GM18870 (cell line): ENCODE data around the gene FDXACB1.
"Not testable (repeated sequence)": the region's sequence is repeated elsewhere in the genome, so short reads cannot be mapped to it uniquely, and the experiment has no call there.

Source experiments
- ATAC-seq: cut with Tn5 transposase; IDR thresholded peaks from one replicate; pipeline ENCODE4 v1.9.1; 2021; ENCODE audit warnings: moderate library complexity; ENCODE audit not compliant: unreplicated experiment

FDXACB1 gene

DNA sequence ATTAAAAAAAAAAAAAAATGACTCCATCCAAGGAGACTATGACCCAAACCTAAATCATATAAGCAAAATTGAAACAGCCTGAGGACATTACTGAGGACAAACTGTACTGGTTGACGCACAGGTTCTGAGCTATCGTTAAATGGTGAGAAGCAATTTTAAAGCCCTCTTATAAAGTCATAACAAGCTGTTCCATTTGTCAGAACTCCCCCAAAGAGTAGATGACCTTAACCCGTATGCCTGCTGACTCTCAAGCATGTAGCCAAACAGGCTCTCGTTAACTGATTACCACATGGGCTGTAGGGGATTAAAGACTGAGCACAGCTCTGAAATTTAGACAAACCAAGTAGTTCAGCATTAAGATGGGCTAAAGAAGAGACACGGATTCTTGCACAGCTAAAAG lies 30.4 kb upstream of the FDXACB1 start:
- no peak for ATAC-seq

DNA sequence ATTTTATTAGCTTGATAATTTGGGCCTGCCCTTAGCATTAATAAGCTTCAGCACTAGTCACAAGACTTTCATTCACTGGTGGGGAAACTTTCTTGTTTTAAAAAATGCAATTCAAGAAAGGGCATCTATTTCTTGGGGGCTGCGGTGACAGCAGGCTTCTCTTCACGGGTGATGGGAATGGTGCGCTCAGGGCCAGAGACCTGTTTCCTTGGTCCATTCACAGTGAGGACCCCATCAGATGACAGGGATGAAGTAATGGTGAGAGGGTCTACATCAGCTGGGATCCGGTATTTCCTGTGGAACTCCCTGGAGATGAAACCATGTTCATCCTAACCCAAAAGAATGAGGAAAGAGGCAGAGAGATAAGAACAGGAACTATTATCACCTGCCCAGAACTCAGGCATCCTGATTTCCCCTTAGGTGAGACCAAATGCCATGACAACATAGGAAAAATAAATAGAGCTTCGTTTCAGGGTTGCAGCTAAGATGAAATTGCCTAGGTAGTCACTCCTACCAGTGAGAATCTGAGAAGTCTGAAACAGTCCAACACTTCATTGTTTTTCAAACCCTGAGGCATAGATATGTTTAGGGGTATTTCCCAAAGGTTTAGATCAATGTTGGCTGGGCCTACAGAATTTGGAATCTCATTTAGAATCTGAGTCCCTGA lies 29.8 kb upstream of the FDXACB1 start:
- no peak for ATAC-seq

DNA sequence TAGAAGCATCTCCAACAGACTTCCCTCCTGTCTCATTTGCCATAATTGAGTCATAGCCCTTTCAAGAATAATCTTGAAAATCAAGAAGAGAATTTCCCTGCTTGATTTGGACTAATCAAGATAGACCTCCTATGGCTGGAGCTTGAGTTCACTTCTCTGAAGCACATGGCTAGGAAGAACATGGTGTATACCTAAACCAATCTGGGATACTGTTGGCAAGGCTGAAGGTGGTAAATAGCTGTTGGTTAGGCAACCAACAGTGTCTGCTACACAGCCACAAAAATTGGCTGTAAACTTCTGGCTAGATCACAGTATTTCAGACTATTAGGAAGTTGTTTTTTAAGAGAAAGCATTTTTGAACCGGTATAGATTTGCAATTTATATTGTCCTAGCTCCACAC lies 27.7 kb upstream of the FDXACB1 start:
- ATAC-seq, result no peak

DNA sequence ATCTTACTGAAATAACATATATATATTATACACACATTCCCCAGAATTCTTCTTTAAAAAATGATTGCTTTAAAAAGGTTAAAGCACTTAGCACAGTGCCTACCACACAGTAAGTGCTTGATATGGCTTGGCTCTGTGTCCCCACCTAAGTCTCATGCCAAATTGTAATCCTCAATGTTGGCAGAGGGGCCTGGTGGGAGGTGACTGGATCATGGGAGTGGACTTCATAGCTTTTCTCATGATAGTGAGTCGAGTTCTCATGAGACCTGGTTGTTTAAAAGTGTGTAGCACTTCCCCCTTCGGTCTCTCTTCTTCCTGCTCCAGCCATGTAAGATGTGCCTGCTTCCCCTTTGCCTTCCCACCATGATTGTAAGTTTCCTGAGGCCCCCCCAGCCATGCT lies 26.4 kb upstream of the FDXACB1 start:
- ATAC-seq, result no peak

DNA sequence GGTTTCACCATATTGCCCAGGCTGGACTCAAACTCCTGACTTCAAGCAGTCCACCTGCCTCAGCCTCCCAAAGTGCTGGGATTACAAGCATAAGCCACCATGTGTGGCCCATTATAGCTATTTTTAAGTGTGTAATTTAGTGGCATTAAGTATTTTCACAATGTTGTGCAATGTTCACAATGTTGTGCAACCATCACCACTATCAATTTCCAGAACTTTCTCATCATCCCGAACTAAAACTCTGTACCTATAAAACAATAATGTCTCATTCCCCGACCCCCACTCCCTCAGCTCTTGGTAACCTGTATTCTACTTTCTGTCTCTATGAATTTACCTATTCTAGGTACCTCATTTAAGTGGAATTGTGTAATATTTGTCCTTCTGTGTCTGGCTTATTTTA lies 7.9 kb upstream of the FDXACB1 start:
- ATAC-seq, result no peak

DNA sequence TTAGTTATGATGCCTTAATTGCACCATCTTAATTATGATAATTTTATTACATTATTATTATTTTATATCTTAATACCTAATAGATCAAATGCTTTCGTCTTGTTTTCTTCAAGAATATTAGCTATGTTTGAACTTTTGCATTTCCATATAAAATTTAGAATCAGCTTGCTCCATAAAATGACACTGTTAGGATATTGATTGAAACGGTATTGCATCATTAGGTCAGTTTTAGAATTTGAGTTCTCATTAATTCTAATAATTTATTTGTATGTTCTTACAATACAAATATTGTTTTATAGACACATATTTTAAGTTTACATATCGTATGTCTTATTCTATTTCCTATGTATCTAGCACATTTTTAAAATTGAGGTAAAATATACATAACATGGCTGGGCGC lies 7.1 kb upstream of the FDXACB1 start:
- ATAC-seq, result no peak

DNA sequence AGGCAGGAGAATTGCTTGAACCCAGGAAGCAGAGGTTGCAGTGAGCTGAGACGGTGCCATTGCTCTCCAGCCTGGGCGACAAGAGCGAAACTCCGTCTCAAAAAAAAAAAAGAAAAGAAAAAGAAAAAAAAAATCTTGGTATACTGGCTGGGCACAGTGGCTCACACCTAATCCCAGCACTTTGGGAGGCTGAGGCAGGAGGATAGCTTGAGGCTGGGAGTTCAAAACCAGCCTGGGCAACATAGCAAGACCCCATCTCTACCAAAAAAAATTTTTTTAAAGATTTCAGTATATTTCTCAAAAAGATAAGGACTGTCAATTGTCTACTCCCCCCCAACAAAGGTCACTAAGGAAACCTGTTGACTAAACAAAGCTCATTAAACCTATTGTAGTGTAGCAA lies 6.1 kb upstream of the FDXACB1 start:
- ATAC-seq, result not testable (repeated sequence)

DNA sequence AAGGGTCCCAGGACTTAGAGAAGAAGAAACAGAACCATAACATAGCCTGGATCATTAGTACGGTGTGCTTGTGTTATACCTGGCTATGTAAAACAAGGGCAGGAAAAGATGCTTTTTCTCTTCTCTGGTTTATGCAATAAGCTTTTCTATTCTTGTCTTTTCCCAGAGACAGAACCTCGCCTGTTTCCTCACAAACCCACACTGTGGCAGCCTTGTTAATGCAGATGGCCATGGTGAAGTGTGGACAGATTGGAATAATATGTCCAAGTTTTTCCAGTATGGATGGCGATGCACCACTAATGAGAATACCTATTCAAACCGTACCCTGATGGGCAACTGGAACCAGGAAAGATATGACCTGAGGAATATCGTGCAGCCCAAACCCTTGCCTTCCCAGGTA lies 3.2 kb upstream of the FDXACB1 start:
- ATAC-seq, result no peak

DNA sequence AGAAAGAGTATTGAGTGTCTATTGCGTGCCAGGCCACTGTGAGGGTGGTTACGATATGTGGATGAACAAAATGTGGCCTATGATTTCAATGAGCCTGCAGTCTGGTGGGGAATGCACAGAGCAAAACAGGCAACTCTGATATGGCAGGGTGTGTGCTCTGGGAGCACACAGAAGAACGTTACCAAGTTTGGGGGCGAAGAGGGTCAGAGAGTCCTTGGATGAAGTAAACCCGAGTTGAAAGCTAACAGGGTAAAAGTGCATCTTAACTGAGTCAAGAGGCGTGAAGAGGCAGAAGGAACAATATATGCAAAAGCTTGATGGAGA lies 634 bp upstream of the FDXACB1 start:
- ATAC-seq, result no peak

DNA sequence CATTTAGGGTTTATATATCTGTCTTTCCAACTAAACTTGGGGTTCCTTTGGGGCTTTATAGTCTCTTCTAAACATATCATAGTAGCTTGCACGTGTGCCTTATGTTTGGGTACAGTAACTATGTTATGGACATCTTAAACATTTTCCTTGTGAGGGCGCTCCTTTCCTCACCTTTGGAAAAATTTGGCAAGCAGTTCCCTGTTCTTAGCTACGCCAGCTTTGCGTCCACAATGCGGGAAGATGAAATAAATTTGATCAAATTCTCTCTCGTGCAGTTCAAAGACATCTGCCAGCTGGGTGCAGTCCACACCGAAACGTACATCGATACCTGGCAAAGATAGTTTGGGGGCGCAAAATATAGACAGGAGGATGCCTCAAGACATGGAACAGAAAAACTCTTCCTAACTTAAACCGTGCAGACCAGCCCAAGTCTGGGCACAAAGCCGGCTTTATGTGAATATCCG lies 548 bp downstream of the FDXACB1 start:
- no peak for ATAC-seq

DNA sequence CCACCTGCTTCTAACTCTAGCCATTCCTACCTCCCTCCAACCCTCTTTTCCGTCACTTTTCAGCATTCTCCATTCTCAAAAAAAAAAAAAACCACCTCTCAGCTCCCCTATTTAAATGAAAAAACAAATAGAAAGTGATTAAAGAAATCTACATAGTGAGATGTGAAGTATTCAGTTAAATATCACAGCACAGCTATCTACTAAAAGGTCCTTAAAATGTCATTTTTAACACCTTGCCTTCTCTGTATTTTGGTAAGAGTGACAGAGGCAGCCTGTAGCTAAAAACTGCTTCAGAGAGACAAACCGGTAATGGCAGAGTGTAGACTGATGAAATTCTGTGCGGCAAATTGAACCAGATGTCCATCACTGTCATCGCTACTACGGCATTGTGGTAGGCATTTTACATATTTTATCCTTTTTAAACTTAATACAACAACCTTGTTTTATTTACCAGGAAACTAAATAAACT lies 7.2 kb downstream of the FDXACB1 start:
- no peak for ATAC-seq

DNA sequence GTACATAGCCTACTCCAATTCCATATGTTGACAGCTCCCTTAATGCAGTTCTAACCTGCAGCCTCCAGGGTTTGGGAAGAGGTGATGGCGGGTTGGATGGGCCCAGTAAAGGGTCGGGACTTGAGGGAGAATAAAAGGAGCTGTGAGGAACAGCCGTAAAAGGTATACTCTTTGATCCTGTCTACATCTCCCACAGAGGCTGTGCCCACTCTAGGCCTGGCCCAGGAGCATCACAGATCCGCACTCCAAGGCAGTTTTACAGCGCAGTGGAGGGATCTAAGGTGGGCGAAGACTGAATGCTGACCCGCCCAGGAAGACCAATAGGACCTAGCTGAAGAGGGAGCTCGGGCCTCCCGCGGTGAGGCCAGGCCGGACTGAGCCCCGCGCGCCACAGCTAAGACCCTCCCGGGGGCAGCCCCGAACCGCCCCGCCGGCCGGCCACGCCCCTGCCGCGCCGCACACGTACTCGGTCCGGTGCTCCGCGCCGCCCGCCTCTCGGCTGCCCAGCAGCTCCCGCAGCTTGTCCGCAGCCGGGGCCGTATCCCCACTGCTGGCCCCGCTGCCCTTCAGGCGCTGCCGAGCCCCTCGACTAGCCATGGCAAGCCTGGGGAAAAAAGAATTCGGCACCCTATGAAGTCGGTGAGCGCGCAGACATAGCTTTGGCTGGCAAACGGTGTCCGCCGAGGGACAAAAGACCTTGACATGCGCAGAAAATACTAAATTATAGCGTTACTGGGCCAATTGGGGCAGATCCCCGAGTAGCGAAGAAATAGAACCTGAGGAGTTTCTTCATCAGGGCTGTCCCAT lies 7.9 kb downstream of the FDXACB1 start, which contains the start of gene ALG9:
TSS of gene ALG9 (minus strand) at position 696 of the 807 bp plus-strand sequence. CDS start at position 597, 99 bp downstream.
- ATAC-seq, result peak; percentile 66

DNA sequence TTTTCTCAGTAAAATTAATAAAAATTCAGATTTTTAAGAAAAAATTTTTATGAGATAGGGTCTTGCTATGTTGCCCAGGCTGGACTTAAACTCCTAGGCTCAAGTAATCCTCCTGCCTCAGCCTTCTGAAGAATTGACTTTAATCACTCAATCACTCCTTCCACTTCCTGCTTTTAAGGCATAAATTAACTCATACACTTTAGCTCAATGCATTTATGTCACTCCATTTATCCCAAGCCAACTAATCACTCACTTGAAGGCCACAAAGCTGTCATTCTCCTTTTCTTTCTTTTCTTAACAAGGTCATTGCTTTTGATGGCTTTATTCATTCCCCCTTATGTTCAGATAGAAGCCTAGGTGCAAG lies 8.5 kb downstream of the FDXACB1 start:
- peak; percentile 6 for ATAC-seq

DNA sequence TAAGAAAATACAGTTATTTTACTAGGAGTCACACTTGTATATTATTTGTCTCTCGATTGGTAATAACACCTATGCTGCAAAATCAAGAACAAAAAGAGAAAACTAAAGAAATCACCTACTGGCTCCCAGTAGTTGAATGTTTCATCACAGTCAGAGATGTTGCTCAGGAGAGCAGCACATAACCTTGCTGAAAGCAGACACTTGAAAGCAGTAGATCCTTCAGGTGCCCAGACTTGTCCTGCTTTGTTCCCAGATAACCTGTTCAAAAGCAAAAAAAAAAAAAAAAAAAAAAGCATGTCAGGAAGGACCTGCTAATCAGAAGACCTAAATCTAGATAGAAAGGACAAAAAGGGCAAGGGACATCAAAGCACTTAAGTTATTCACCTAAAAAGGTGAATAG lies 8.9 kb downstream of the FDXACB1 start:
- no peak for ATAC-seq

DNA sequence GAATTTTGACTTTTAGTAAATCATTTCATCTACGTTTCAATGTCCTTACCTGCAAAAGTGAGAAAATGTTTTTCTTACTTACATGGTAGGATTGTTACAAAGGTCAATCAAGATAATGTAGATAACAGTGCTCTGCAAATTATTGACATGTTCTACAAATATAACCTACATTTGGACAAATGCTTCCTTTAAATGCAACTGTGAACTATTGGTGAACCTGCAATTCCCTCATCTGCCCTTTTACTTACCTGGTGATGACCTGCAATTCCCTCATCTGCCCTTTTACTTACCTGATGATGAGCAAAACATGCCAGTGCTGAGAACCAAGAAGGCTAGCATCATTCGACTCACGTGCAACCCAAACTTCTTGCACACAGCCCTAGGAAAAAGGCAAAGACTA lies 18.7 kb downstream of the FDXACB1 start:
- ATAC-seq, result no peak

DNA sequence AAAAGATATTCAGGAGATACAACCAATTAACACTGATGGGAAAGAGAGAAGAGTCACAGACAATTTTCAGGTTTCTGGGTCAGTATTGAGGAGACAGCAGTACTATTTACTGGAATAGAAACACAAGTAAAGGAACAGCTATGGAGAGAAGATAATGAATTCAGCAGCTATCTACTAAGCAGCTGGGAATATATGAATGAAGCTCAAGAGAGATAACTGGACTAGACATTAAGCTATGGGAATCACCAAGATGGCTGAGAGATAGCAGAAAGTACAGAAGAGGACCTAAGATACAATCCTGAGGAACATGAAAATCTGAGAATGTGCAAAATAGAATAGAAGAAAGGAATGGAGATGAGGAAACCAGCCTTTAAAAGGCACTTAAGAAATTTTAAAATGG lies 23.5 kb downstream of the FDXACB1 start:
- ATAC-seq, result no peak

DNA sequence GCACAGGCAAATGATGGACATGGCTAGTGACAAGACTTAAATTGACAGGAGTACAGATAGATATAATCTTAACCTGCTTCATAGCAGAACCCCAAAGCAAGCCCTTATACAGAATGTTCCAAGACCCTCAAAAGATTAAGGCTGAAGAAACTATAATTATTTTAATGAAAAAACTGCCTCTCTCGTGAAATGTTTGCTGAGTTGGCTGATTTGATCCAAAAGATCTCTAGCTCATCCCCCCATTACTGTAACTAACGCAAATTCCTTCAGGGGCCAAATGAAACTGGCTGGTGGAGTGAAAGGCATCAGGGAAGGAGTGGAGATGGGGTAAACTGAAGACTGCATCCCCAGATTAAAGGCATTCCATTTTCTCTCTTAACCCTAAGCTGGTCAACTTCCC lies 26.9 kb downstream of the FDXACB1 start:
- no peak for ATAC-seq

DNA sequence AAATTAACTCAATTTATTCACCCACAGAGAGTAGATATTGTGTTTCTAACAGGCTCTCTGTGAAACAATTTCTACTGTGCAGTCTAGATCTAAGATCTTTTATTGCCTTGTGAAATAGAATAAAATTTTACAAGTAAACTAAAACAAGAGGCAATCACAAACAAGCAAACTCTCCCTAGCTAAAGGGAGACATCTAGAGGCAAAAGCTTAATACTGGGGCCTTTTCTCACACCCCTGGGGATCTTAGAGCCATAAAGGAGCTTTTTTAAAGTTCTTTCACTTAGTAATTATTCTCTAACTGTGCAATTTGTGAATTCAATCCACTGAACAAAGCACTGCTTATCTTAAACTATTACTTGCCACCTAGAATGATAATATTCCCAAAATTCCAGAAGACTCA lies 27.3 kb downstream of the FDXACB1 start:
- no peak for ATAC-seq

DNA sequence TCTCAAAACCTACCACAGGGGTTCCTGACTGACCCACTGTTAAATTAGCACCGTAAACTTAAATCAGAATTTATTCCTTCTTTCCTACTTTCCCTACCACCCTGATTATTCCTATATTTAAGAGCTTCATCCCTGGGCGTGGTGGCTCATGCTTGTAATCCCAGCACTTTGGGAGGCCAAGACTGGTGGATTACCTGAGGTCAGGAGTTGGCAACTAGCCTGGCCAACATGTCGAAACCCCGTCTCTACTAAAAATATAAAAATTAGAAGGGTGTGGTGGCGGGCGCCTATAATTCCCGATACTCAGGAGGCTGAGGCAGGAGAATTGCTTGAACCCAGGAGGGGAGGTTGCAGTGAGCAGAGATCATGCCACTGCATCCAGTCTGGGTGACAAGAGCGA lies 27.9 kb downstream of the FDXACB1 start:
- ATAC-seq, result no peak

DNA sequence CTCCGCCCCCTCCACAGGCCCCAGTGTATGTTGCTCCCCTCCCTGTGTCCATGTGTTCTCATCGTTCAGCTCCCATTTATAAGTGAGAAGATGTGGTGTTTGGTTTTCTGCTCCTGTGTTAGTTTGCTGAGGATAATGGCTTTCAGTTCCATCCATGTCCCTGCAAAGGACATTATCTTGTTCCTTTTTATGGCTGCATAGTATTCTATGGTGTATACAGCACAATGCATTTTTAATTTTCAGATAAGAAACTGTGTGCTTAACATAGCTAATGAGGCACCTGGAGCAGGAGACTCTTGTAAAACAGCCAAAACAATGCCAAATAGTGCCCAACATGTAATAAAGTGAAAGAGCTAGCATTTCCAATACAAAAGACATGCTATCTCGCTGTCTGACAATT lies 29.3 kb downstream of the FDXACB1 start:
- no peak for ATAC-seq

DNA sequence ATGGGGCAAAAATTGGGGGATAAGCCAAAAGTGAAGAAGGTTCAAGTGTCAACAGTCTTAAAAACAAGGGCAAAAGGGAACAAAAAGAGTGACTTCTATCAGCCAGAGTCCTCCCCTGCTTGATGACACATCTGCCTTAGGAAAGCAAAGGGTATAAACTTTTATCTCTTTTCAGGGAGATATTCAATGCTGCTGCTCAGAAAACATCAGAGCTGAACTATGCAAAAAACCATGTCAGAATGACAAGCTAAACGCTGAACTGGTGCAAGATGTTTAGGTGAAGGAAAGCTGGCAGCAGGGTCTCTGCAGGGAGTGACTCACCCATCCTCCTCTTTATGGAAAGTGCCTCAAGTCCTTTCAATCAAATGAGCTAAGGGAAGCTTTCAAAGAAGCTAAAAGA lies 32.3 kb downstream of the FDXACB1 start:
- no peak for ATAC-seq

DNA sequence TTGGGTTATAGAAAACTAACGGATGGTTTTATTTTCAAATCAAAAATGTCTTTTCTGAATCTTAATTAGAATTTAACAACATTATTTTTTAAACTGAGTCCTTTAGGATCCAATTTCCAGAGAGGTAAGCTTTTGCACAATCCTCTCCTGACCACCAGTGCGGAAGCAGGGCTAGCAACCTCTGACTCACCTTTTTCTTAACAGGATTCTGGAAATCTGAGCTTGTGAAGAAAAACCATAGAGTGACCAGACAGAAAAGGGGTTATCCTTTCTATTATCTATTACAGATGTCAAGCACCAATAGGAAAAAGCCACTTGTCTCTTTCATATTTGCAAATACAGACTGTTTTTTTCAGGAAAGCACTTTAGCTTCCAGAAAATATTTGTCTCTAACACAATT lies 32.9 kb downstream of the FDXACB1 start:
- no peak for ATAC-seq
